ENCODE measurements around the gene CELF1. TPM values are rescaled to one million over a fixed set of nuclear protein-coding genes. Genes with fewer than 3 reads are reported as not detected.

The CELF1 gene
- total and polyA plus RNA-seq, 10 of the 15 experiments (the other 5 are each of a cell fraction or from before 2014, with no cell fraction given): 35.3 to 128 (median 85.7) TPM

DNA sequence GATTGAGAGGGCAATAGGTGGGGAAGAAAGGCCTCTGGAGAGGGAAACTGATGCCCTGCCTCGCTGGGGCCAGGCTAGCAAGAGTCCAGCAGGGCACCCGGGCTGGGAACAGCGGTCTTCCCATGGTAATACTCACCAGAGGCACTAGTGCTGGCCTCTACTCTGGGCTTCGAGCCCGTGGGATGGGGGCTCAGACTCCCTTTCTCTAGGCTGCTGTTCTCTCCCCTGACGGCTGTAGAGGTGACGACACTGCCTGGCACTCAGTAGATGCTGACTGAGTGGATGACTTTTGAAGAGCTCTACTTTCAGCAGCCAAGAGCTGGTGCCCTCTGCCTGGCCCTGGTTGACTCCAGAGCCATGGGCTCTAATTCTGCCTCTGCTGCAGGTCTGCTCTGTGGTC lies 42.1 kb upstream of the CELF1 start:
- H3K9ac ChIP-seq (ENCODE audit: control insufficient read depth, insufficient read depth, low read length): no peak overlapping the region
- CTCF ChIA-PET: no interaction called here
- ATAC-seq (peak; percentile 28; the same call in 1 of the 3 replicates), FAIRE-seq (no peak), DNase-seq (ENCODE audit: low read depth, low spot score) (no peak)
- 37% methylated on average over 7 of the region's 7 CpGs for WGBS (ENCODE audit: insufficient coverage, insufficient replicate concordance, low lambda C conversion rate, missing lambda C conversion rate)
- H3K36me3 ChIP-seq (ENCODE audit: control insufficient read depth in 2 of 2, insufficient read depth in 2 of 2, low read length in 1 of 2): no peaks in the 10 kb centered on the region
- H3K27me3 ChIP-seq (replicated peaks in 1 of 2; ENCODE audit: control insufficient read depth in 2 of 2, insufficient read depth in 2 of 2, low read length in 1 of 2): peaks cover 3 to 23% of the 10 kb centered on the region in 2 experiments
- RAD21 ChIA-PET (ENCODE audit: unreplicated experiment): no interaction called here
- intact Hi-C loops (cut with micrococcal nuclease; ENCODE audit: unreplicated experiment) (no loop called here), in situ Hi-C loops (cut with MboI) (no loop called here)
- POLR2A ChIA-PET: interaction anchor here (1.0 kb wide), 1 partner anchor 16 kb away, joined by 4 read pairs; no protein-coding TSS in a partner anchor
- no TSS peak for BruUV-seq (replicated peaks)
- no peaks in the 10 kb centered on the region for H3K79me2 ChIP-seq (ENCODE audit: control insufficient read depth, insufficient read depth, low read length)
- no peak overlapping the region for H3K27ac ChIP-seq (ENCODE audit: control insufficient read depth, insufficient read depth)
- no peaks in the 10 kb centered on the region for H3K9me3 ChIP-seq (replicated peaks; ENCODE audit: control insufficient read depth, insufficient read depth, low read length)
- H3K4me2 ChIP-seq (ENCODE audit: control insufficient read depth, insufficient read depth): no peak overlapping the region
- peaks cover 7% of the 10 kb centered on the region for H3K4me1 ChIP-seq (ENCODE audit: control insufficient read depth, insufficient read depth, low read length)
- SMC1A ChIA-PET (ENCODE audit: uncharacterized antibody, unreplicated experiment): interaction anchor here (1.5 kb wide), 1 partner anchor 9 kb away, joined by 4 read pairs; no protein-coding TSS in a partner anchor
- no peaks in the 10 kb centered on the region for H4K20me1 ChIP-seq (ENCODE audit: control insufficient read depth, insufficient read depth)
- H3K4me3 ChIP-seq: no peak overlapping the region
- H2AFZ ChIP-seq (ENCODE audit: control insufficient read depth, low read depth, low read length): no peak overlapping the region
- TF ChIP-seq ATF7 (IDR thresholded peaks at IDR 0.05; ENCODE audit: low read depth): no peak
- TF ChIP-seq STAT3 (IDR thresholded peaks at IDR 0.05; ENCODE audit: low read depth, low read length): no peak
- no peak for TF ChIP-seq CBX3 (IDR thresholded peaks at IDR 0.05; ENCODE audit: borderline replicate concordance, low read depth)
- no peak for TF ChIP-seq NFYA (IDR thresholded peaks at IDR 0.05; ENCODE audit: borderline replicate concordance, low read depth, low read length)
- TF ChIP-seq, protein P1, sequence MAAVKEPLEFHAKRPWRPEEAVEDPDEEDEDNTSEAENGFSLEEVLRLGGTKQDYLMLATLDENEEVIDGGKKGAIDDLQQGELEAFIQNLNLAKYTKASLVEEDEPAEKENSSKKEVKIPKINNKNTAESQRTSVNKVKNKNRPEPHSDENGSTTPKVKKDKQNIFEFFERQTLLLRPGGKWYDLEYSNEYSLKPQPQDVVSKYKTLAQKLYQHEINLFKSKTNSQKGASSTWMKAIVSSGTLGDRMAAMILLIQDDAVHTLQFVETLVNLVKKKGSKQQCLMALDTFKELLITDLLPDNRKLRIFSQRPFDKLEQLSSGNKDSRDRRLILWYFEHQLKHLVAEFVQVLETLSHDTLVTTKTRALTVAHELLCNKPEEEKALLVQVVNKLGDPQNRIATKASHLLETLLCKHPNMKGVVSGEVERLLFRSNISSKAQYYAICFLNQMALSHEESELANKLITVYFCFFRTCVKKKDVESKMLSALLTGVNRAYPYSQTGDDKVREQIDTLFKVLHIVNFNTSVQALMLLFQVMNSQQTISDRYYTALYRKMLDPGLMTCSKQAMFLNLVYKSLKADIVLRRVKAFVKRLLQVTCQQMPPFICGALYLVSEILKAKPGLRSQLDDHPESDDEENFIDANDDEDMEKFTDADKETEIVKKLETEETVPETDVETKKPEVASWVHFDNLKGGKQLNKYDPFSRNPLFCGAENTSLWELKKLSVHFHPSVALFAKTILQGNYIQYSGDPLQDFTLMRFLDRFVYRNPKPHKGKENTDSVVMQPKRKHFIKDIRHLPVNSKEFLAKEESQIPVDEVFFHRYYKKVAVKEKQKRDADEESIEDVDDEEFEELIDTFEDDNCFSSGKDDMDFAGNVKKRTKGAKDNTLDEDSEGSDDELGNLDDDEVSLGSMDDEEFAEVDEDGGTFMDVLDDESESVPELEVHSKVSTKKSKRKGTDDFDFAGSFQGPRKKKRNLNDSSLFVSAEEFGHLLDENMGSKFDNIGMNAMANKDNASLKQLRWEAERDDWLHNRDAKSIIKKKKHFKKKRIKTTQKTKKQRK (IDR thresholded peaks at IDR 0.05; ENCODE audit: low read depth, low read length): no peak
- TF ChIP-seq SMC3 (IDR thresholded peaks at IDR 0.05; ENCODE audit: borderline replicate concordance, low read length): no peak
- TF ChIP-seq, protein P2, sequence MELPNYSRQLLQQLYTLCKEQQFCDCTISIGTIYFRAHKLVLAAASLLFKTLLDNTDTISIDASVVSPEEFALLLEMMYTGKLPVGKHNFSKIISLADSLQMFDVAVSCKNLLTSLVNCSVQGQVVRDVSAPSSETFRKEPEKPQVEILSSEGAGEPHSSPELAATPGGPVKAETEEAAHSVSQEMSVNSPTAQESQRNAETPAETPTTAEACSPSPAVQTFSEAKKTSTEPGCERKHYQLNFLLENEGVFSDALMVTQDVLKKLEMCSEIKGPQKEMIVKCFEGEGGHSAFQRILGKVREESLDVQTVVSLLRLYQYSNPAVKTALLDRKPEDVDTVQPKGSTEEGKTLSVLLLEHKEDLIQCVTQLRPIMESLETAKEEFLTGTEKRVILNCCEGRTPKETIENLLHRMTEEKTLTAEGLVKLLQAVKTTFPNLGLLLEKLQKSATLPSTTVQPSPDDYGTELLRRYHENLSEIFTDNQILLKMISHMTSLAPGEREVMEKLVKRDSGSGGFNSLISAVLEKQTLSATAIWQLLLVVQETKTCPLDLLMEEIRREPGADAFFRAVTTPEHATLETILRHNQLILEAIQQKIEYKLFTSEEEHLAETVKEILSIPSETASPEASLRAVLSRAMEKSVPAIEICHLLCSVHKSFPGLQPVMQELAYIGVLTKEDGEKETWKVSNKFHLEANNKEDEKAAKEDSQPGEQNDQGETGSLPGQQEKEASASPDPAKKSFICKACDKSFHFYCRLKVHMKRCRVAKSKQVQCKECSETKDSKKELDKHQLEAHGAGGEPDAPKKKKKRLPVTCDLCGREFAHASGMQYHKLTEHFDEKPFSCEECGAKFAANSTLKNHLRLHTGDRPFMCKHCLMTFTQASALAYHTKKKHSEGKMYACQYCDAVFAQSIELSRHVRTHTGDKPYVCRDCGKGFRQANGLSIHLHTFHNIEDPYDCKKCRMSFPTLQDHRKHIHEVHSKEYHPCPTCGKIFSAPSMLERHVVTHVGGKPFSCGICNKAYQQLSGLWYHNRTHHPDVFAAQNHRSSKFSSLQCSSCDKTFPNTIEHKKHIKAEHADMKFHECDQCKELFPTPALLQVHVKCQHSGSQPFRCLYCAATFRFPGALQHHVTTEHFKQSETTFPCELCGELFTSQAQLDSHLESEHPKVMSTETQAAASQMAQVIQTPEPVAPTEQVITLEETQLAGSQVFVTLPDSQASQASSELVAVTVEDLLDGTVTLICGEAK (IDR thresholded peaks at IDR 0.05; ENCODE audit: borderline replicate concordance): no peak
- TF ChIP-seq SIX5 (IDR thresholded peaks at IDR 0.05; ENCODE audit: low read depth, low read length, severe bottlenecking): no peak
- no peak for TF ChIP-seq GABPA (IDR thresholded peaks at IDR 0.05; ENCODE audit: low read depth)
- TF ChIP-seq SMAD5 (IDR thresholded peaks at IDR 0.05; ENCODE audit: low read depth): no peak
- no peak for TF ChIP-seq HDAC2 (IDR thresholded peaks at IDR 0.05)
- no peak for TF ChIP-seq POLR2AphosphoS5 (IDR thresholded peaks at IDR 0.05; ENCODE audit: low read length)
- TF ChIP-seq, protein P3, sequence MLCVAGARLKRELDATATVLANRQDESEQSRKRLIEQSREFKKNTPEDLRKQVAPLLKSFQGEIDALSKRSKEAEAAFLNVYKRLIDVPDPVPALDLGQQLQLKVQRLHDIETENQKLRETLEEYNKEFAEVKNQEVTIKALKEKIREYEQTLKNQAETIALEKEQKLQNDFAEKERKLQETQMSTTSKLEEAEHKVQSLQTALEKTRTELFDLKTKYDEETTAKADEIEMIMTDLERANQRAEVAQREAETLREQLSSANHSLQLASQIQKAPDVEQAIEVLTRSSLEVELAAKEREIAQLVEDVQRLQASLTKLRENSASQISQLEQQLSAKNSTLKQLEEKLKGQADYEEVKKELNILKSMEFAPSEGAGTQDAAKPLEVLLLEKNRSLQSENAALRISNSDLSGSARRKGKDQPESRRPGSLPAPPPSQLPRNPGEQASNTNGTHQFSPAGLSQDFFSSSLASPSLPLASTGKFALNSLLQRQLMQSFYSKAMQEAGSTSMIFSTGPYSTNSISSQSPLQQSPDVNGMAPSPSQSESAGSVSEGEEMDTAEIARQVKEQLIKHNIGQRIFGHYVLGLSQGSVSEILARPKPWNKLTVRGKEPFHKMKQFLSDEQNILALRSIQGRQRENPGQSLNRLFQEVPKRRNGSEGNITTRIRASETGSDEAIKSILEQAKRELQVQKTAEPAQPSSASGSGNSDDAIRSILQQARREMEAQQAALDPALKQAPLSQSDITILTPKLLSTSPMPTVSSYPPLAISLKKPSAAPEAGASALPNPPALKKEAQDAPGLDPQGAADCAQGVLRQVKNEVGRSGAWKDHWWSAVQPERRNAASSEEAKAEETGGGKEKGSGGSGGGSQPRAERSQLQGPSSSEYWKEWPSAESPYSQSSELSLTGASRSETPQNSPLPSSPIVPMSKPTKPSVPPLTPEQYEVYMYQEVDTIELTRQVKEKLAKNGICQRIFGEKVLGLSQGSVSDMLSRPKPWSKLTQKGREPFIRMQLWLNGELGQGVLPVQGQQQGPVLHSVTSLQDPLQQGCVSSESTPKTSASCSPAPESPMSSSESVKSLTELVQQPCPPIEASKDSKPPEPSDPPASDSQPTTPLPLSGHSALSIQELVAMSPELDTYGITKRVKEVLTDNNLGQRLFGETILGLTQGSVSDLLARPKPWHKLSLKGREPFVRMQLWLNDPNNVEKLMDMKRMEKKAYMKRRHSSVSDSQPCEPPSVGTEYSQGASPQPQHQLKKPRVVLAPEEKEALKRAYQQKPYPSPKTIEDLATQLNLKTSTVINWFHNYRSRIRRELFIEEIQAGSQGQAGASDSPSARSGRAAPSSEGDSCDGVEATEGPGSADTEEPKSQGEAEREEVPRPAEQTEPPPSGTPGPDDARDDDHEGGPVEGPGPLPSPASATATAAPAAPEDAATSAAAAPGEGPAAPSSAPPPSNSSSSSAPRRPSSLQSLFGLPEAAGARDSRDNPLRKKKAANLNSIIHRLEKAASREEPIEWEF (IDR thresholded peaks at IDR 0.05; ENCODE audit: insufficient replicate concordance, low read depth, low read length): no peak
